Mesenchymal stem cell (in vitro differentiated cells and primary cell): ENCODE data around the gene MAGT1.
"Not testable (repeated sequence)": the region's sequence is repeated elsewhere in the genome, so short reads cannot be mapped to it uniquely, and the experiment has no call there.

Experiments
- DNase-seq: peaks from one replicate; pipeline ENCODE4 v3.0.0-alpha.2; 2013
- H2AFZ ChIP-seq: one replicate; pipeline ENCODE4 v1.6.1; 2013; ENCODE audit warnings: low read depth, mild to moderate bottlenecking, control low read depth, inconsistent platforms, low read length, moderate library complexity
- H2AK5ac ChIP-seq: 2 replicates; pipeline ENCODE4 v1.6.1; 2013; ENCODE audit warnings: low read length, moderate library complexity, mild to moderate bottlenecking, inconsistent platforms; ENCODE audit not compliant: severe bottlenecking
- H2BK120ac ChIP-seq: one replicate; pipeline ENCODE4 v1.6.1; 2013; ENCODE audit warnings: low read depth, mild to moderate bottlenecking, inconsistent platforms, low read length, moderate library complexity
- H2BK12ac ChIP-seq, 2 experiments: one replicate each; pipeline ENCODE4 v1.6.1; 2013; ENCODE audit warnings: inconsistent platforms in 2 of 2, low read length in 2 of 2, mild to moderate bottlenecking in 2 of 2, moderate library complexity in 2 of 2, control low read depth in 1 of 2
- H2BK15ac ChIP-seq: one replicate; pipeline ENCODE4 v1.6.1; 2013; ENCODE audit warnings: mild to moderate bottlenecking, low read depth, inconsistent platforms; ENCODE audit not compliant: poor library complexity, severe bottlenecking
- H2BK5ac ChIP-seq: 2 replicates; pipeline ENCODE4 v1.6.1; 2013; ENCODE audit warnings: low read depth, mild to moderate bottlenecking, low read length, control low read depth, inconsistent platforms; ENCODE audit not compliant: poor library complexity, severe bottlenecking
- H3K14ac ChIP-seq, 2 experiments: one replicate each; pipeline ENCODE4 v1.6.1; 2013; ENCODE audit warnings: inconsistent platforms in 2 of 2, low read length in 2 of 2, control low read depth in 1 of 2, mild to moderate bottlenecking in 1 of 2, moderate library complexity in 1 of 2
- H3K18ac ChIP-seq, 2 experiments: one replicate each; pipeline ENCODE4 v1.6.1; 2013; ENCODE audit warnings: inconsistent platforms in 2 of 2, low read length in 2 of 2, control low read depth in 1 of 2, low read depth in 1 of 2, mild to moderate bottlenecking in 1 of 2
- H3K23ac ChIP-seq, 2 experiments: one replicate each; pipeline ENCODE4 v1.6.1; 2013; ENCODE audit warnings: inconsistent platforms in 2 of 2, low read length in 2 of 2, mild to moderate bottlenecking in 2 of 2, moderate library complexity in 2 of 2, control low read depth in 1 of 2
- H3K27ac ChIP-seq: 2 replicates; pipeline ENCODE4 v1.5.1; 2013; ENCODE audit warnings: mild to moderate bottlenecking, moderate library complexity, low read length, control low read depth, inconsistent platforms; ENCODE audit not compliant: poor library complexity, severe bottlenecking
- H3K27me3 ChIP-seq, 2 experiments: 2 replicates each; pipeline versions ENCODE4 v1.6.1 to v1.7.0; 2013; ENCODE audit warnings: low read length in 2 of 2, mild to moderate bottlenecking in 2 of 2, moderate library complexity in 2 of 2, control low read depth in 1 of 2, inconsistent platforms in 1 of 2; ENCODE audit not compliant: control insufficient read depth in 1 of 2, insufficient read depth in 1 of 2
- H3K36me3 ChIP-seq, 2 experiments: 2 replicates each; pipeline versions ENCODE4 v1.6.1 to v1.7.0; 2013; ENCODE audit warnings: low read length in 2 of 2, control low read depth in 1 of 2, inconsistent platforms in 1 of 2, low read depth in 1 of 2, mild to moderate bottlenecking in 1 of 2; ENCODE audit not compliant: insufficient read depth in 2 of 2, control insufficient read depth in 1 of 2
- H3K4ac ChIP-seq, 2 experiments: one replicate each; pipeline ENCODE4 v1.6.1; 2013; ENCODE audit warnings: inconsistent platforms in 2 of 2, low read length in 2 of 2, mild to moderate bottlenecking in 2 of 2, moderate library complexity in 2 of 2, control low read depth in 1 of 2, low read depth in 1 of 2
- H3K4me1 ChIP-seq: 2 replicates; pipeline ENCODE4 v1.6.1; 2013; ENCODE audit warnings: low read depth, low read length, control low read depth; ENCODE audit not compliant: control insufficient read depth, insufficient read depth
- H3K4me2 ChIP-seq: 2 replicates; pipeline ENCODE4 v1.6.1; 2013; ENCODE audit warnings: low read length, mild to moderate bottlenecking, inconsistent platforms; ENCODE audit not compliant: poor library complexity, severe bottlenecking
- H3K4me3 ChIP-seq, 2 experiments: 2 replicates each; pipeline versions ENCODE4 v1.5.1 to v1.7.0; 2013; ENCODE audit warnings: low read length in 2 of 2, mild to moderate bottlenecking in 2 of 2, control low read depth in 1 of 2, low read depth in 1 of 2; ENCODE audit not compliant: insufficient read depth in 1 of 2
- H3K79me1 ChIP-seq: replicated peaks from 2 replicates; pipeline ENCODE4 v1.6.1; 2013; ENCODE audit warnings: mild to moderate bottlenecking, control low read depth, low read length, inconsistent platforms; ENCODE audit not compliant: poor library complexity, severe bottlenecking
- H3K9ac ChIP-seq: 2 replicates; pipeline ENCODE4 v1.7.0; 2013; ENCODE audit warnings: mild to moderate bottlenecking, low read length, moderate library complexity
- H3K9me3 ChIP-seq: 2 replicates; pipeline ENCODE4 v1.7.0; 2013; ENCODE audit warnings: mild to moderate bottlenecking, low read length; ENCODE audit not compliant: control insufficient read depth
- H4K8ac ChIP-seq: one replicate; pipeline ENCODE4 v1.6.1; 2013; ENCODE audit warnings: inconsistent platforms, mild to moderate bottlenecking, low read length, moderate library complexity
- H4K91ac ChIP-seq: one replicate; pipeline ENCODE4 v1.6.1; 2013; ENCODE audit warnings: mild to moderate bottlenecking, low read length, inconsistent platforms
- WGBS: methylation state at CpG from one replicate; pipeline ENCODE4 v1.1.7; 2013; ENCODE audit warnings: mixed read lengths; 5-methylcytosine and 5-hydroxymethylcytosine counted together

MAGT1 gene

GRCh38 chrX:77875372-77875771 is 19.9 kb downstream of the MAGT1 start:
- Histone ChIP-seq H3K23ac (no peak overlapping the region), H3K79me1 (no peaks in the 10 kb centered on the region), H4K91ac (no peak overlapping the region), H3K14ac (no peak overlapping the region), H3K9ac (no peak overlapping the region), H3K18ac (no peak overlapping the region), H4K8ac (no peak overlapping the region), H2BK12ac (no peak overlapping the region), H3K4me3 (no peak overlapping the region), H3K27ac (no peak overlapping the region), H3K4me2 (no peak overlapping the region), H2AFZ (no peak overlapping the region), H3K4me1 (no peaks in the 10 kb centered on the region), H3K4ac (no peak overlapping the region), H2BK5ac (no peak overlapping the region), H2BK15ac (no peak overlapping the region), H3K27me3 (no peaks in the 10 kb centered on the region), H2BK120ac (no peak overlapping the region), H3K36me3 (peaks cover 0 to 15% of the 10 kb centered on the region in 2 experiments), H2AK5ac (no peak overlapping the region), H3K9me3 (no peaks in the 10 kb centered on the region)
- 97% methylated on average over 8 of the region's 8 CpGs for WGBS
- no peak for DNase-seq

- H3K4me3 ChIP-seq, H3K79me1 ChIP-seq, H4K91ac ChIP-seq, H3K23ac ChIP-seq, H2AFZ ChIP-seq, H2BK12ac ChIP-seq, H3K9ac ChIP-seq, H3K4me1 ChIP-seq, H3K9me3 ChIP-seq, H4K8ac ChIP-seq, H3K14ac ChIP-seq, H3K27ac ChIP-seq, H2AK5ac ChIP-seq, H2BK15ac ChIP-seq, H3K4me2 ChIP-seq, H2BK5ac ChIP-seq, H3K4ac ChIP-seq, DNase-seq, H2BK120ac ChIP-seq, H3K36me3 ChIP-seq, H3K18ac ChIP-seq, H3K27me3 ChIP-seq: not testable (repeated sequence)
- no CpG with 5 or more reads among the region's 5 CpGs for WGBS
Measured at GRCh38 chrX:77831544-77831943, 63.7 kb downstream of the MAGT1 start.

- not testable (repeated sequence) for DNase-seq, H3K14ac ChIP-seq, H3K4me3 ChIP-seq, H3K9me3 ChIP-seq, H3K4ac ChIP-seq, H3K4me1 ChIP-seq, H2BK12ac ChIP-seq, H3K9ac ChIP-seq, H3K27ac ChIP-seq, H2AFZ ChIP-seq, H2BK15ac ChIP-seq, H4K8ac ChIP-seq, H2BK5ac ChIP-seq, H3K36me3 ChIP-seq, H3K4me2 ChIP-seq, H3K27me3 ChIP-seq, H3K79me1 ChIP-seq, H2AK5ac ChIP-seq, H3K18ac ChIP-seq, H4K91ac ChIP-seq, H2BK120ac ChIP-seq, H3K23ac ChIP-seq
- no CpG with 5 or more reads among the region's 2 CpGs for WGBS
Measured at GRCh38 chrX:77821989-77822388, 73.2 kb downstream of the MAGT1 start.

DNA sequence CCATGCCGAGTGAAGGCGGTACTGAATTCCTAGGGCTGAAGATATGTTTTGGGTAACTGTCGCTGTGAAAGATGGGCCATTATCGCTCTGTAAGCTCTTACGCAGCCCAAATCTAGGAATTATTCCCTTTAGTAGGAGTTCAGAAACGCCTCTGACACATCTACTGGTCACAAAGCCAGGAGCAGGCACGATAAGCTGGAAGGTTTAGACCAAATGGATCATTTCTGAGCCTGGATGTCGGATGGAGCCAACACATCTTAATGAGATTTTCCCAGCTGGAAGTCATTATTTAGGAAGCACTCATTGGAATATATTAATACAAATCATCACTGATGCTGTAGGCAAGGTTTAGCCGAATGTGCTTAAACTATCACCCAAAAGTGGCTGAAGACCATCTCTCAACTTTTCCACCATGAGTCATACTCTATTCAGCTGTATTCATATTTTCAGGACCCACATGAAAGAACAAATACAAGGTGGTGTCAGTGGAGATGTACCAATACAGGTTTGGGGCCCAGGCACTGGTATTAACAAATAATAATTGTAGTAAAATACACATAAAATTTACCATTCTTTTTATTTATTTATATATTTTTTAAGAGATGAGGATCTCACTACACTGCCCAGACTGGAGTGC is 75.0 kb downstream of the MAGT1 start:
- no peaks in the 10 kb centered on the region for H3K27me3 ChIP-seq
- no peak overlapping the region for H3K4ac ChIP-seq
- no peaks in the 10 kb centered on the region for H3K4me1 ChIP-seq
- H2AFZ ChIP-seq: no peak overlapping the region
- H3K36me3 ChIP-seq: peaks cover 3 to 6% of the 10 kb centered on the region in 2 experiments
- H3K79me1 ChIP-seq: no peaks in the 10 kb centered on the region
- no peak overlapping the region for H2BK12ac ChIP-seq
- WGBS: 93% methylated on average over 8 of the region's 9 CpGs
- DNase-seq: no peak
- H3K4me3 ChIP-seq: no peak overlapping the region
- H3K4me2 ChIP-seq: no peak overlapping the region
- H2BK15ac ChIP-seq: no peak overlapping the region
- H4K91ac ChIP-seq: no peak overlapping the region
- H3K9me3 ChIP-seq: no peaks in the 10 kb centered on the region
- no peak overlapping the region for H2BK5ac ChIP-seq
- H3K9ac ChIP-seq: no peak overlapping the region
- H3K14ac ChIP-seq: no peak overlapping the region
- H4K8ac ChIP-seq: no peak overlapping the region
- no peak overlapping the region for H3K27ac ChIP-seq
- H3K23ac ChIP-seq: no peak overlapping the region
- H2BK120ac ChIP-seq: no peak overlapping the region
- H3K18ac ChIP-seq: no peak overlapping the region
- H2AK5ac ChIP-seq: no peak overlapping the region
